AG09319 (cell line): ENCODE measurements around the gene LRRC17.
A peak's percentile ranks its signal among the peaks of the same experiment; 100 is the strongest.

Source experiments
- DNase-seq: peaks from one replicate; pipeline ENCODE4 v3.0.0-alpha.2; 2010; ENCODE audit warnings: low read depth; ENCODE audit errors: extremely low read depth
- TF ChIP-seq, protein P1 (sequence below): IDR thresholded peaks from 2 replicates; pipeline ENCODE4 v1.5.1; 2011; ENCODE audit warnings: low read depth, mild to moderate bottlenecking, inconsistent platforms, low read length, moderate library complexity

Gene LRRC17

DNA sequence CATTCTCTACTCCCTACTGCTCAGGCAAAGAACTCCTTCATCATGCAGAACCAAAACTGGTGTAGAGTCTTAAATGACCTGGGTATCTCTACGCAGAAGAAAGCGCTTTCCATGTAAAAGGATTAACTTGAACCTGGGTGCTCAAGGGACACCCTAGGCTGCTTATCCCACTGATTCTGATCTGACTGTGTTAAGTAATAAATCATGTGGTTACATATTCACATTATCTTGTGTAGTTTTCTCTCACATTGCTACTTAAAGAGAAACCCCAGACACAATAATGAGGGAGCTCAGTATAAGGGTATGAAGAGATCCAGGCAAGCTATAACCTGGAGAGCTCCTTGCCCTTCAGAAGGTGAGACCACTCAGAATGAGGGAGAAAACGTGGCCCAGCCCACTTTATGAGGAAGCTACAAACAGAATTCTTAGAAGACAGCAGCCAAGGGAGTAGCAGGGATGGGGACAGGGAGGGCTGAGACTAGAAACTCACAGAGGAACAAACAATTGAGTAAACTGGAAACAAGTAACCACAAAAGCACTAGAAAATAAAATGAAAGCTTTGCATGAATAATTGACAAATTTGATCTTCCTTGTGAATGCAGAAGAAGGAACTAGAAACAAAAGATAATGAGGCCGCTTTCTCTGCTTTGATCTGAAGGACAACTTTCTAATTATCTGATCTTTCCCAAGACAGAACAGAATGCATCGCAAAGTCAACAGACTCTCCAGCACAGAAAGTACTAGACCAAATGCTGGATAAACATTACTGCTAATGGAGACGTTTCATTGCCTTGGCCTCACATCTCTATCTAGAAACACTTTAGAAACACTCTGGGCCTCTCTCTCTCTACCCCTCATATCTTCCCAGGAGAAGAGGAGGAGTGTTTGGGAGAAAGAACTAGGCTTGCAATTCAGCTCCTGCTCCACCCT lies 76.1 kb downstream of the LRRC17 start:
- TF ChIP-seq, protein P1, sequence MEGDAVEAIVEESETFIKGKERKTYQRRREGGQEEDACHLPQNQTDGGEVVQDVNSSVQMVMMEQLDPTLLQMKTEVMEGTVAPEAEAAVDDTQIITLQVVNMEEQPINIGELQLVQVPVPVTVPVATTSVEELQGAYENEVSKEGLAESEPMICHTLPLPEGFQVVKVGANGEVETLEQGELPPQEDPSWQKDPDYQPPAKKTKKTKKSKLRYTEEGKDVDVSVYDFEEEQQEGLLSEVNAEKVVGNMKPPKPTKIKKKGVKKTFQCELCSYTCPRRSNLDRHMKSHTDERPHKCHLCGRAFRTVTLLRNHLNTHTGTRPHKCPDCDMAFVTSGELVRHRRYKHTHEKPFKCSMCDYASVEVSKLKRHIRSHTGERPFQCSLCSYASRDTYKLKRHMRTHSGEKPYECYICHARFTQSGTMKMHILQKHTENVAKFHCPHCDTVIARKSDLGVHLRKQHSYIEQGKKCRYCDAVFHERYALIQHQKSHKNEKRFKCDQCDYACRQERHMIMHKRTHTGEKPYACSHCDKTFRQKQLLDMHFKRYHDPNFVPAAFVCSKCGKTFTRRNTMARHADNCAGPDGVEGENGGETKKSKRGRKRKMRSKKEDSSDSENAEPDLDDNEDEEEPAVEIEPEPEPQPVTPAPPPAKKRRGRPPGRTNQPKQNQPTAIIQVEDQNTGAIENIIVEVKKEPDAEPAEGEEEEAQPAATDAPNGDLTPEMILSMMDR = no peak
- DNase-seq = no peak

DNA sequence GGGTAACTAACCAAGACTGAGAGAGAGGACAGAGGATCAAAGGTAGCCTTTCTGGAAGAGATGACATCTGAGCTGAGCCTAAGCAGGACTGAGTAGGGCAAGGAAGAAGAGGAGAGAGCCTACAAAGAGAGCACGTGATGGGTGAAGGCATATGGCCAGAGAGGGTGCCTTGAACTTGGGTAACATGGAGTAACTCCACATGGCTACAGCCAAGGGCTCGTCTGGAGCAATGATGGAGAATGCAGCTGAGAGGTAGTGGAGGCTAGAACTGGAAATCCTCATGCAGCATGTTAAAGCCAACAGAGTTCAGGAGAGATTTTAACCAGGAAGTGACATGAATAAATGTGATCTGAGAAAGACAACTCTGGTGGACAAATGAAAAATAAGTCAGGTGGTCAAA lies 77.8 kb downstream of the LRRC17 start:
- TF ChIP-seq, protein P1 = no peak
- no peak for DNase-seq

DNA sequence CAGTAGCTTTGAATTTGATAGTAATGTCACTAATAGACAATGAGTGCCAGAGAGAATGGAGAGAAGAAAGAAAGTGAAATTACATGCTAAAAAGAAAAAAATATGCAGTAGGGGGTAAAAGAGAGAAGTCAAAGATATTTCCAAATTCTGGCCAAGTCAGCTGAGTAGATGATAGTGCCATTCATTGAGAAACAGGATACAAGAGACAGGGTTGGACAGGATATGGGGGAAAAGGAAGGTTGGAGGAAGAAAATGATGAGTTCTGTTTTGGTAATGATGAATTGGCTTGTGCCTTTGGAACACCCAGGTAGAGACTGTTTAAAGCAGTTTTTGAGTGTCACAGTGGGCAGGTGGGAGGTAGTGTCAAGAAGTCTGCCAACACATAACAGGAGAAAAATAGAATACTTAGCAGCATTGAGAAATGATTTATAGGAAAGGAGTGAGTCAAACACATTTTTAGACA lies 78.3 kb downstream of the LRRC17 start:
- TF ChIP-seq, protein P1 = no peak
- DNase-seq = no peak

DNA sequence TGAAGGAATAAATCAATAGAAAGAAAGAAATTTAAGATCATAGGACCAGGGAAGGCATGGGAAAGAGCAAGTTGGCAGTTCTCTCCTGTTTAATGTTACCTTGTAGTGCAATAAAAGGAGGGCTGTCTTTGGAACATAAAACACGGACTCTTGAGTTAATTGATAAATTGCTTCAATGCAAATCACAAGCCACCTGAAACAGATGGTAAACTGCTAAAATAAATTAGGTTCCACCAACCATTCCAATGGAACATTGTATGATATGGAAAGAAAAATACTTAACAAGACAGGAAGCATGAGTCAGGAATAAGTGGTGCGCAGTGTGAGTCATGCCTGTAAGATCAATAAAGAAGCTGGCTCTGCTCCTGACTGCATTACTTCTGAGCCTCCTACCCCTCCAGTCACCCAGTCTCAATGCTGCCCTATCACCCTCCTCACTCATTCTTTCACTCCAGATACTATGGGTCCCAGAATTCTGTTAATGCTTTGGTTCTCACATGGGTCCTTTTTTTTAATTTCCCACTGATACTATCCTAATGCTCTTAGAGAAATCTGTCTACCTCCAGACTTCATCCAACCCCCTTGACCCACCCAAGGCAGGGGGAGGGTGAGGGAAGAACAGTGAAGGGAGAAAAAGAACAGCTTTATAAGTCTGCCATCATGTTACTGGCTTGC lies 78.9 kb downstream of the LRRC17 start:
- DNase-seq = peak; percentile 66
- TF ChIP-seq, protein P1 = no peak

DNA sequence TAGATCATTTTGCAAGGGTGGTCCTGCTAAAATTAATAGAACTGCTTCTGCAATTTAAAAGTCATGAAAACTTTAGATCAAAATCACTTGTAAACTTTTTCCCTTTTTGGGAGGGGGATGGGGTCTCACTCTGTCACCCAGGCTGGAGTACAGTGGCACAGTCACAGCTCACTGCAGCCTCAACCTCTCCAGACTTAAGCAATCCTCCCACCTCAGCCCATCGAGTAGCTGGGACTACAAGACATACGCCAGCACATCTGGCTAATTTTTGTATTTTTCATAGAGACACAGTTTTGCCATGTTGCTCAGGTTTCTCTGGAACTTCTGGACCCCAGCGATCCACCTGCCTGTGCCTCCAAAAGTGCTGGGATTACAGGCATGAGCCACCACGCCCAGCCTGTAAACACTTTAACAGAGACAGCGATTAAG lies 79.7 kb downstream of the LRRC17 start:
- TF ChIP-seq, protein P1 = no peak

DNA sequence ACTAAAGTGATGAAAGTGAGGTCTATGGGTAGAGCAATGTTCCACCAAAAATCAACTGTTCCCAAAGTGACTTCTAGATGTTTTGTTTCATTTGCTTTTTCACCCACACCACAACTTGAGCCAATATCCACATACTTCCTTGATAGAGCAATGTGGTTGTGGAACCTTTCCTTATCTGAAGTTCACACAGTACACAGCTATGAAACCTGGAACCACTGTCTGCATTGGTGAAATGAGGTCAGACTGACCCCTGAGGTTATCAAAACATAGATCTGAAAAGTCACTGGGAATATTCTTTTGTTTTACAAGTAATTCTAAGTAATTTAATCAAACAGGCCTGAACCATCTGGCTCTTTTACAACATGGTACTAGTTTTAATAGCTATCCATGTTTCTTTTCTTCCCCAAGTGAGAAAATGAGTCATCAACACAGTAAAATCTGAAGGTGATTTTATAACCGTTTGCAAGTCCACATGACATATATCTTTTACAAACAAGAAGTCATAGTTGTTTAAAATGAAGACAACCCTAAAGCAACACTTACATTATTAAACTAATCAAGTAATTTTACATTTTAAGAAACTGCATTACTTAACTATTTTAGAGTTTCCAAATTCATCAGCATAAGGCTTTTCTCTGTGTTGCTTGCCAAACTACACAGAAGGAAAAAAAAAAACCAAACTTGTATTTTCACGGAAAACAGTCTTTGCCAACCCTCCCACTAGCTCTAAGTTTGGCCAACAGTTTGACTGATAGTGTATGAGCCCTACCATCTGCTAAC lies 80.3 kb downstream of the LRRC17 start:
- TF ChIP-seq, protein P1 = no peak
- DNase-seq = peak; percentile 84

More for the DNA sequence above, 79.7 kb downstream of the LRRC17 start:
- no peak for DNase-seq
